Stimulated activated effector memory CD8-positive, alpha-beta T cell treated with anti-CD3 and anti-CD28 coated beads, Interleukin-12 subunit alpha, Interleukin-12 subunit beta, amount 100 ng/mL, for 72 hours (primary cell): ENCODE results near the gene STX1A.
"Not testable (repeated sequence)": the region's sequence is repeated elsewhere in the genome, so short reads cannot be mapped to it uniquely, and the experiment has no call there.

ENCODE experiments used
- ATAC-seq: fragments of 150-1000 bp; cut with Tn5 transposase; 2 replicates; pipeline ENCODE4 v1.10.0; 2021
- DNase-seq, 2 donors: peaks; one replicate each; pipeline ENCODE4 v3.0.0; 2021 to 2022; ENCODE audit warnings: low spot score in 2 of 2
- H3K27ac Mint-ChIP-seq: one replicate; pipeline ENCODE4 v1.8.0; 2022; ENCODE audit warnings: mild to moderate bottlenecking, mixed read lengths
- H3K36me3 Mint-ChIP-seq: one replicate; pipeline ENCODE4 v1.8.0; 2022; ENCODE audit warnings: mild to moderate bottlenecking, mixed read lengths
- H3K4me1 Mint-ChIP-seq: one replicate; pipeline ENCODE4 v1.8.0; 2022; ENCODE audit warnings: mixed read lengths
- H3K4me3 Mint-ChIP-seq: one replicate; pipeline ENCODE4 v1.8.0; 2022; ENCODE audit warnings: mild to moderate bottlenecking, mixed read lengths
- H3K9me3 Mint-ChIP-seq: one replicate; pipeline ENCODE4 v1.8.0; 2022; ENCODE audit warnings: mixed read lengths

The STX1A gene

GRCh38 chr7:73683788-73684693 lies 35.4 kb downstream of the STX1A start:
- Mint-ChIP-seq H3K36me3 (peaks cover 67% of the 10 kb centered on the region), H3K27ac (peak overlapping the region; percentile 97), H3K4me1 (peaks cover 32% of the 10 kb centered on the region), H3K9me3 (no peaks in the 10 kb centered on the region), H3K4me3 (peak overlapping the region; percentile 96)
- ATAC-seq: no peak
- DNase-seq: no peak

- H3K4me3 Mint-ChIP-seq: peak within 1 kb of the TSS; percentile 96
- H3K27ac Mint-ChIP-seq: peak within 1 kb of the TSS; percentile 97
- no peaks in the 10 kb centered on the region for H3K9me3 Mint-ChIP-seq
- peak; percentile 96 for ATAC-seq
- H3K36me3 Mint-ChIP-seq: peaks cover 67% of the 10 kb centered on the region
- peak; percentile 78 to 91 for DNase-seq
- peaks cover 25% of the 10 kb centered on the region for H3K4me1 Mint-ChIP-seq
Measured at GRCh38 chr7:73683056-73683787, 36.2 kb downstream of the STX1A start, which contains the start of the genes BUD23 and DNAJC30. Gene BUD23 (plus strand): TSS chr7:73683597. CDS start chr7:73683626, 29 bp downstream. Gene DNAJC30 (minus strand): TSS chr7:73683453. CDS start chr7:73683423, 30 bp downstream.

- peak overlapping the region; percentile 97 for H3K27ac Mint-ChIP-seq
- DNase-seq (no peak), ATAC-seq (no peak)
- H3K36me3 Mint-ChIP-seq: peaks cover 67% of the 10 kb centered on the region
- peak overlapping the region; percentile 96 for H3K4me3 Mint-ChIP-seq
- H3K4me1 Mint-ChIP-seq: peaks cover 25% of the 10 kb centered on the region
- H3K9me3 Mint-ChIP-seq: no peaks in the 10 kb centered on the region
Measured at GRCh38 chr7:73682745-73683055, 36.8 kb downstream of the STX1A start.

- peak overlapping the region; percentile 20 for H3K27ac Mint-ChIP-seq
- ATAC-seq (no peak), DNase-seq (no peak)
- peak overlapping the region; percentile 96 for H3K4me3 Mint-ChIP-seq
- H3K36me3 Mint-ChIP-seq: peaks cover 56% of the 10 kb centered on the region
- peaks cover 25% of the 10 kb centered on the region for H3K4me1 Mint-ChIP-seq
- H3K9me3 Mint-ChIP-seq: no peaks in the 10 kb centered on the region
Measured at GRCh38 chr7:73681031-73681430, 38.4 kb downstream of the STX1A start.

GRCh38 chr7:73680501-73680900 lies 39.0 kb downstream of the STX1A start:
- Mint-ChIP-seq H3K4me1 (peaks cover 25% of the 10 kb centered on the region), H3K36me3 (peaks cover 51% of the 10 kb centered on the region), H3K9me3 (no peaks in the 10 kb centered on the region), H3K4me3 (no peak overlapping the region), H3K27ac (no peak overlapping the region)
- ATAC-seq (no peak), DNase-seq (no peak)

- peaks cover 47% of the 10 kb centered on the region for H3K36me3 Mint-ChIP-seq
- no peak overlapping the region for H3K27ac Mint-ChIP-seq
- no peak for ATAC-seq
- no peak overlapping the region for H3K4me3 Mint-ChIP-seq
- DNase-seq: no peak
- H3K9me3 Mint-ChIP-seq: no peaks in the 10 kb centered on the region
- H3K4me1 Mint-ChIP-seq: peaks cover 25% of the 10 kb centered on the region
Measured at GRCh38 chr7:73679709-73680108, 39.8 kb downstream of the STX1A start.

GRCh38 chr7:73678862-73679261 lies 40.6 kb downstream of the STX1A start:
- Mint-ChIP-seq H3K4me1 (peaks cover 22% of the 10 kb centered on the region), H3K9me3 (no peaks in the 10 kb centered on the region), H3K36me3 (peaks cover 42% of the 10 kb centered on the region), H3K4me3 (no peak overlapping the region), H3K27ac (no peak overlapping the region)
- no peak for DNase-seq
- no peak for ATAC-seq

- not testable (repeated sequence) for H3K4me1 Mint-ChIP-seq, H3K27ac Mint-ChIP-seq, H3K4me3 Mint-ChIP-seq, H3K9me3 Mint-ChIP-seq, ATAC-seq, DNase-seq
- H3K36me3 Mint-ChIP-seq: peaks cover 26% of the 10 kb centered on the region
Measured at GRCh38 chr7:73676062-73676461, 43.4 kb downstream of the STX1A start.

- peak overlapping the region; percentile 20 for H3K27ac Mint-ChIP-seq
- no peaks in the 10 kb centered on the region for H3K4me1 Mint-ChIP-seq
- no peak for ATAC-seq
- H3K9me3 Mint-ChIP-seq: no peaks in the 10 kb centered on the region
- H3K4me3 Mint-ChIP-seq: no peak overlapping the region
- H3K36me3 Mint-ChIP-seq: peaks cover 20% of the 10 kb centered on the region
- DNase-seq: no peak
Measured at GRCh38 chr7:73674468-73675124, 44.9 kb downstream of the STX1A start.

- ATAC-seq: no peak
- no peak overlapping the region for H3K27ac Mint-ChIP-seq
- H3K9me3 Mint-ChIP-seq: no peaks in the 10 kb centered on the region
- no peaks in the 10 kb centered on the region for H3K36me3 Mint-ChIP-seq
- DNase-seq: no peak
- no peak overlapping the region for H3K4me3 Mint-ChIP-seq
- H3K4me1 Mint-ChIP-seq: peaks cover 6% of the 10 kb centered on the region
Measured at GRCh38 chr7:73671857-73672445, 47.5 kb downstream of the STX1A start.

GRCh38 chr7:73671322-73671661 lies 48.2 kb downstream of the STX1A start:
- Mint-ChIP-seq H3K4me3 (no peak overlapping the region), H3K36me3 (no peaks in the 10 kb centered on the region), H3K9me3 (no peaks in the 10 kb centered on the region), H3K4me1 (peaks cover 6% of the 10 kb centered on the region), H3K27ac (no peak overlapping the region)
- ATAC-seq: no peak
- no peak for DNase-seq

- Mint-ChIP-seq H3K9me3 (no peaks in the 10 kb centered on the region), H3K4me1 (peaks cover 6% of the 10 kb centered on the region), H3K36me3 (no peaks in the 10 kb centered on the region), H3K4me3 (no peak overlapping the region), H3K27ac (no peak overlapping the region)
- DNase-seq (no peak), ATAC-seq (no peak)
Measured at GRCh38 chr7:73669858-73670385, 49.5 kb downstream of the STX1A start.

- DNase-seq: no peak
Measured at GRCh38 chr7:73669288-73669701, 50.2 kb downstream of the STX1A start.

GRCh38 chr7:73668886-73669230 lies 50.6 kb downstream of the STX1A start:
- Mint-ChIP-seq H3K27ac (peak overlapping the region; percentile 48), H3K36me3 (no peaks in the 10 kb centered on the region), H3K4me3 (peak overlapping the region; percentile 67), H3K4me1 (peaks cover 13% of the 10 kb centered on the region), H3K9me3 (no peaks in the 10 kb centered on the region)
- no peak for DNase-seq
- ATAC-seq: no peak

More at GRCh38 chr7:73669288-73669701, 50.2 kb downstream of the STX1A start:
- Mint-ChIP-seq H3K4me1 (peaks cover 11% of the 10 kb centered on the region), H3K4me3 (no peak overlapping the region), H3K36me3 (no peaks in the 10 kb centered on the region), H3K9me3 (no peaks in the 10 kb centered on the region), H3K27ac (no peak overlapping the region)
- ATAC-seq: no peak
